ENCODE data around the gene FANK1.
"Not testable (repeated sequence)": the region's sequence is repeated elsewhere in the genome, so short reads cannot be mapped to it uniquely, and the experiment has no call there.

Gene FANK1

GRCh38 chr10:126036515-126036914 lies 140.2 kb downstream of the FANK1 start:
- no peak for DNase-seq

GRCh38 chr10:126037946-126038345 lies 141.6 kb downstream of the FANK1 start:
- DNase-seq, result no peak

- DNase-seq, result no peak
Measured at GRCh38 chr10:126041117-126041516, 144.8 kb downstream of the FANK1 start.

GRCh38 chr10:126041804-126042231 lies 145.5 kb downstream of the FANK1 start:
- DNase-seq, result peak; percentile 64 to 70

- DNase-seq, result no peak
Measured at GRCh38 chr10:126042354-126042753, 146.0 kb downstream of the FANK1 start.

- DNase-seq, result no peak
Measured at GRCh38 chr10:126042906-126043305, 146.5 kb downstream of the FANK1 start.

GRCh38 chr10:126043389-126043788 lies 147.0 kb downstream of the FANK1 start:
- DNase-seq, result no peak

- DNase-seq, result no peak
Measured at GRCh38 chr10:126045861-126046260, 149.5 kb downstream of the FANK1 start.

- DNase-seq, result no peak
Measured at GRCh38 chr10:126046831-126047230, 150.5 kb downstream of the FANK1 start.

- not testable (repeated sequence) for DNase-seq
Measured at GRCh38 chr10:126047749-126048148, 151.4 kb downstream of the FANK1 start.

- no peak for DNase-seq
Measured at GRCh38 chr10:126049759-126050700, 153.7 kb downstream of the FANK1 start.

GRCh38 chr10:126052171-126052570 lies 155.8 kb downstream of the FANK1 start:
- no peak for DNase-seq

- DNase-seq, result no peak
Measured at GRCh38 chr10:126054191-126054590, 157.8 kb downstream of the FANK1 start.

GRCh38 chr10:126057494-126057893 lies 161.1 kb downstream of the FANK1 start:
- no peak for DNase-seq

- no peak for DNase-seq
Measured at GRCh38 chr10:126058104-126058503, 161.7 kb downstream of the FANK1 start.

- no peak for DNase-seq
Measured at GRCh38 chr10:126058507-126058906, 162.1 kb downstream of the FANK1 start.
